Caki2 (cell line): ENCODE results near the gene CDH4. TPM values are rescaled to one million over a fixed set of nuclear protein-coding genes. Genes with fewer than 3 reads are reported as not detected.

ENCODE experiments used
- DNase-seq: peaks from one replicate; pipeline ENCODE4 v3.0.0-alpha.2; 2015; ENCODE audit warnings: low read depth
- in situ Hi-C: cut with HindIII; loops from 2 replicates; pipeline ENCODE4 v1.10.0; 2016; ENCODE audit warnings: low sequenced_read_pairs, low pct_unique_long_range_greater_than_20kb, mixed read lengths
- total RNA-seq: library from RNA; depleted of rRNA; stranded (reverse); fragments of >200 nt; shearing (Covaris generic); gene quantifications from 2 replicates; pipeline ENCODE4 v1.2.3, GENCODE V29; 2014; ENCODE audit warnings: low replicate concordance

Gene CDH4
- total RNA-seq, 1 experiment from 2014 or later: 2.7 TPM

DNA sequence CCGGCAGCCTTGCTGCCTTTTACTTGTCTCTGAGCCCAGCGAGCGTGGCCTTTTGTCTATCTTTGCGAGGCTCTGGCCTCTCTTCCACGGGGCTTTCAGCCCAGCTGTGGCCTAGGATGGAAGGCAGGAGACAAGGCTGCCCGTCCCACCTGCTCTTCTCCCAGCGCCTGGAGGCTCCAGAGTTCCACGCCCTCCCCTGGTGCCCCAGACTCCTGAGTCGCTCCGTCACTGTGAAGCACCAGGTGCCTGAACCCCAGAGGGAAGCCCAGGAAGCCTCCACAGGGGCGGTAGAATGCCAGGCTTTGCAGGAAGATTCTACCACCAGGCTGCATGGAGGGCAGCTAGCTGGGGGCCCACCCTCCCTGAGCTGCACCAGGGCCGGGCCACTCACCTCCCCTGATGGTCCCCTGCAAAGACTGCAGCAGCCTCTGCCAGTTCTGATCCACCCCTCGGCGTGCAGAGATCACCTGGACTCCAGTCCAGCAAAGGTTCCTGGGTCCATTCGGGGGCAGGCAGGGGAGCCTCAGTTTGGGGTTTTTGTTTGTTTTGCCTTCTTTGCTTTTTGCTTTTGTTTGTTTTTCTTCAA lies 384.6 kb downstream of the CDH4 start:
- no peak for DNase-seq
- in situ Hi-C loops: no loop called here

DNA sequence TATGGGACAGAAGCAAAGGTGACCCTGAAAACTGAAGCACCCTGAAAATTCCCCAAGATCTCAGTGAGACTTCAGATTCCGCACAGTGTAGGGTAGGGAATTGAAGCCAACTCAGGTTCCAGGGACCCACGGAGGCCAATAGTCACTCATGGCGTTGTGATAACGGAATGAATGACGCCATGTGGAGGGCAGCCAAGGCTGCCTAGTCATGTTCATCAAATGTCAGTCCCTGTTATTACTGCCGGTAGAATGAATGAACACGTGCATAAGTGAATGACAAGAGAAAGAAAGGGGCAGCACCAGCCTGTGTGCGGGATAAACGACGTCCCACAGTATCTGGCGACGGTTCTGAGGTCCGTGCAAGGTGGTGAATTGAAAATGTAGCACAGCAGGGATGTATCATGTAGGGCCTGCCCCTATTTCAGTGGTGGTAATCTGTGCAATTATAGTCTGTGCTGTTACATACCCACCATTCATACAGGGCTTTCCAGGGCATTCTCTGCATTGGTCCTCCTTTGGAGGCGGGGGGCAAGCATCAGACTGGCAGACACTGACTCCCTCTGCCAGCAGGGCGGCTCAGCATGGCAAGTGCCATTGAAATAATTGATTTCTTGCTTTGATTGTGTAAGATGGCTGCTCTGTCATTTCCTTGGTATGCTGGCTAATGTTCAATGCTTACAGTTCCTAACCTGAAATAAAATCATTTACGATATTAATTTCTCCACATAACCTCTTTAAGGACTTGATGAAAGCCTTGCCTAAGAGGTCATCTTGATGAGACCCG lies 386.9 kb downstream of the CDH4 start:
- in situ Hi-C loops: no loop called here
- no peak for DNase-seq

DNA sequence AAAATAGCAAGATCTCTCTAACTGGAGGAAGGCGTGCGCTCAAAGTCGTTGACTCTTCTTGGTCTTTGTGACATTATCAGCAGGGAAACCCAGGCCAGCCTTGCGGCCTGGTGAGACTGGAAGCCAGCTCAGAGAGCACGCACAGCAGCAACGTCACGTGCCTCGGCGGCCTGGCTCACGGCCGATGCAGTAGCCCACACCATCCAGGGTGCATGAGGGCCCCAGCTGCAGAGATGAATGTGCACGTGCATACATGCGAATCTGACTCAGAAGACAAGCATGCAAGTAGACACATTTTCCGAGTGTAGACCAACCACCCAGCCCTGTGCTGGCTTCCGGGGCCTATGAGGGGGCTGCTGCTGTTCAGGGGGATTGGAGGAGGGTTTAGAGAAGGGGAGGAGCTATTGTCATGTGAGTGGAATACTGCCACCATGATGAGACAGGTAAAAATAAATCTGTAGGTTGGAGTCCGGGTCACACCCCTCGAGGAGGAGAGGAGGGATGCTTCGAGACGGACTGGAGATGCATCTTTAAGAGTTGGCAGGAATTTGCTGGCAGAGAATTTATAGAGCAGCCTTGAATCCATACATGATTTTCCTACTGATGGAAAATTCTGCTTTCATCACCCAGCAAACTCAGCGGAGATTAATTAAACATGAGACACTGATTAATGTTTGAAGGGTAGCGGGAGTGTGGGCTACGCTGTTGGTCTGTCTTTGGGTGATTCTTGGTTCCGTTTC lies 388.2 kb downstream of the CDH4 start:
- in situ Hi-C loops: no loop called here
- no peak for DNase-seq

DNA sequence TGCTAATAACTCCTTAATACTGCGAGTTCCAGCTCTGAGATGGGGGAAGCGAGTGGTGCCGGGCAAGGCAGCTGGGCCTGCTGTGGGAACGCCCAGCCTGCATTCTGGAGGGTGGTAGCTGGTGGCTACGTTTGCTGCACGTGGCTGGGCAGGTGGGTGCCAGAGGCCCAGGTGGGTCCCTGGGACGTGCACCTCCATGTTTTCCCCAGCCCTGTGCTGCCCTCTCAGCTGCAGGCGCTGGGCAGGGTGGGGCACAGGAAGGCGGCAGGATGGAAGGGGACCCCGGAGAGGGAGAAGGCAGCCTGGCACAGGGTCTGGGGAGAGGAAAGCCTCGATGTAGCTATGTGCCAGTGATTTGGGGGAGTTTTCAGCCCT lies 388.8 kb downstream of the CDH4 start:
- in situ Hi-C loops: no loop called here

DNA sequence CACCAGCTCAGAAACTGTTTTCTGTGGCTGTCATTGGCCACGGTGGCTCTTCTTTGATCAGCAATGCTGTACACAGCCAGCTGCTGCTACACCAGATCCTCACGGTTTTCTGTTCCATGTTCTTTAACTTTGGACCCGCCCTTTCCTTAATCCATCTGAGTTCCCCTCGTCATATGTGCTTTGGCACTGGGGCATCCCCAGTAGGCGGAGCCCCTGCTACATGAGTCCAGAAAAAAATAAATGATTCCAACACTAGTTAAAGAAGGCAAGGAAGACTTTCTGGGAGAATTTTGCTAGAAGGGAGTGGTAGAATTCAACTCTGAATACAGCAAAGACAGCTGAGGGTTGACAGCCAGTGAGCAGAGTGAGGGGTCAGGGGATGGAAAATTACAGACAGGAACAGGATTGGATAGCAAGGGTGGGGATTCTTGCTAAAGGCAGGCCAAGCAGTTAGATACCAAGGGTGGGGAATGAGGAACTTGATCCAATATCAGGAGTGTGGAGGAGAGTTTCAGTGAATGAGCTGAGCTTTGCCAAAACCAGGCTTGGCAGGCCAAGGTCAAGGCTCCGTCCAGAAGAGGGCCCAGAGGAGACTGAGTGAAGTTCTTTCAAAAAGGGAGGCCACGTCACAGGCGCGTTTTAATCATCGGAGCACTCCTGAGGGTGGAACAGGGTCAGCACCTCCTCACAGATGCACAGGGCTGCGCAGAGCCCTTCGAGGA lies 391.8 kb downstream of the CDH4 start:
- in situ Hi-C loops: no loop called here
- DNase-seq: no peak

More for the DNA sequence above, 388.8 kb downstream of the CDH4 start:
- DNase-seq: no peak

DNA sequence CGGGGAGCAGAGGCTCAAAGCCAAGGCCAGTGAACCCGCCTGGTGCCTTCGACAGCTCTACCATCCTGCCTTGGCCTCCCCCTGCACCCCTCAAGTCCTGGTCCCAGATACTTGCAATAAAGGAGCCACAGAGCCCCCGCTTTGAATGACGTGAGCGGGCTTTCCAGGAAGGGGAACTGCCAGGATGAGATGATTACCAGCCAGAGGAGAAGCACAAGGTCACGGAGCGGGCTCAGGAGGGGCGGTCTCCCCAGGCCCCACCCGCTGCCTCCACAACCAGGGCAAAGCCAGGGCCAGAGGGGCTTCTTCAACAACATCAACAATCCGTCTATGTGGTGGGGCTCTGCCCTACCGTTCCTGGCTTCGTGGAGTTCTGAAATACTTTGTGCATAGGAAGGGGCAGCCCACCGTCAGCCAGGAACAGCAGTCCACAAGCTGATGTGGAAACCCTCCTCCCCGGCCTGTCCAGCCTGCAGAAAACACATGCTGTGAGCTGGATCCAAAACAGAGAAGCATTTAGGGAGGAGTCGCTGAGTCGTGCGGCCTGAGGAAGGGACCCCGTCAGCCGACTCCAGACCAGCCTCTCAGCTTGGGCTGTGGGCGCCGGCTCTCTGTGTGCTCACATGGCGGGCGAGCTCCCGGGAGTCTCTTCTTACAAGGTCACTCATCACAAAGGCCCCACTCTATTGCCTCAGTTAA lies 392.5 kb downstream of the CDH4 start:
- DNase-seq: no peak
- in situ Hi-C loops: no loop called here

DNA sequence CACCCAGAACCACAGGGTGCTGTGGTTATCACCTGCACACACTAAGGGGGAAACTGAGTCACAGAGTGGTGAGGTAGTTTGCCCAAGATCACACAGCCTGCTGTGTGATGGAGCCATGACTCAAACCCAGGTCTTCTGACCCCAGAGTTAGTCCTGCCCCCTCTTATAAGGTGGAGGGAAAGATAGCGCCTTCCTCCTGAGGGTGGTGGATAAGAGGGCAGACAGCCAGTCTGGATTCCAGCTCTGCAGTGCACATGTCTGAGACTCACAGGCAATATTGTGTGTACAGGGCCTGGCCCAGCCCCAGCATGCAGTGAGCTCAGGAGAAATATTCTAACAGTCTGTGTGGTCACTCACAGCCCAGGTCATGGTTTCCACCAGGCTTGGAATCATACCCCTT lies 393.7 kb downstream of the CDH4 start:
- DNase-seq: no peak
- in situ Hi-C loops: no loop called here

DNA sequence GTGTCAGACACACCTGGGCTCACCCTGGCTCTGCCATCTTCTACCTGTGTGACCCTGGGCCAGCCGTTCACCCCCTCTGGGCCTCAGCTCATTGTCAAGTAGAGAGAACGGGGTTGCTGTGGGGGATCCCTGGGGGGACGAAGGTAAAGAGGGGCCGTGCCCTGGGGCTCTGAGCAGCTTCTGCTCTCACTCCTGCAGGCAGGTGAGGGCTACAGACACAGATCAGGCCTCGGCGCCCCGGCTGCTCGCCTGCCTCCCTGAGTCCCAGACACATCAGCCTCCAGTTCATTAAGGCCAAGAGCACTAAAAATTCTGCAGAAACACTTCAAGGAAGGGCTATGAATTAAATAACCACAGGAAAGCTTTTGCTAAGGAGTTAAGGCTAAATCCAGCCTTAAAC lies 394.4 kb downstream of the CDH4 start:
- in situ Hi-C loops: no loop called here

DNA sequence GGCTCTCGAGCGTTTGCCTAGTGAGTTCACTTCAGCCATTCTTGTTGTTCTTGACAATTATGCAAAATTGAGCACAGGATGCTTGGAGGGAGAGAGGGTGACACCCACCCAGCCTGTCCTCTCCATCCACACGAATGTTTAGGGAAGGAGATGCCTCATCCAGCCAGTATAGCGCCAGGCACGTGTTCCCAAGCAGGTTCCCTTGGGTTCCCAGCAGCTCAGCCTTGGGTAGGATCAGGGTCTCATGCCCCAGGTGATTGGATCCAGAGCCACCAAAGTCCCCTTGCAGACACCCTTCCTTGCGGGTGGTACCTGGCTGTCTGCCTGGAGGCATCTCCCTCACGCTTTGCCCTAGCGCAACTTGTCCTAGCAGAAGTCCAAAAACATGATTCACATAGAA lies 394.9 kb downstream of the CDH4 start:
- DNase-seq: no peak
- in situ Hi-C loops: no loop called here

More for the DNA sequence above, 394.4 kb downstream of the CDH4 start:
- DNase-seq: no peak

DNA sequence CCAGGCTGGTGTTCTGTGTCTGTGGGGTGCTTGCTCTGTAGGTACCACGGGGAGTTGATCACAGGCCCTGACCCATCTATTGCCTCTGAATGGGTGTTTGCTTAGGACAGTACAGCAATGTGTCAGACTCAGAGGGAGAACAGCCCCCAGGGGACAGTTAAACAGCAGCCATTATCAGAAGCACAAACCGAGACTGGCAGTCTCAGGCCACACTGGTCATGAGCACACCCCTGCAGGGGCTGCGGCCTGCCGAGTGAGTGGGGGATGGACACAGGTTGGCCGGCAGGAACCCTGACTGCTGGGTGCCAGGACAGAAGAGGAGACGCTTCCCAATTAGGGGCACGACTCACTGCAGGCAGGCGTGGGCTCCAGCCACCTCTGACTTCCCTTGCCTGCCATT lies 395.6 kb downstream of the CDH4 start:
- no peak for DNase-seq
- in situ Hi-C loops: no loop called here

DNA sequence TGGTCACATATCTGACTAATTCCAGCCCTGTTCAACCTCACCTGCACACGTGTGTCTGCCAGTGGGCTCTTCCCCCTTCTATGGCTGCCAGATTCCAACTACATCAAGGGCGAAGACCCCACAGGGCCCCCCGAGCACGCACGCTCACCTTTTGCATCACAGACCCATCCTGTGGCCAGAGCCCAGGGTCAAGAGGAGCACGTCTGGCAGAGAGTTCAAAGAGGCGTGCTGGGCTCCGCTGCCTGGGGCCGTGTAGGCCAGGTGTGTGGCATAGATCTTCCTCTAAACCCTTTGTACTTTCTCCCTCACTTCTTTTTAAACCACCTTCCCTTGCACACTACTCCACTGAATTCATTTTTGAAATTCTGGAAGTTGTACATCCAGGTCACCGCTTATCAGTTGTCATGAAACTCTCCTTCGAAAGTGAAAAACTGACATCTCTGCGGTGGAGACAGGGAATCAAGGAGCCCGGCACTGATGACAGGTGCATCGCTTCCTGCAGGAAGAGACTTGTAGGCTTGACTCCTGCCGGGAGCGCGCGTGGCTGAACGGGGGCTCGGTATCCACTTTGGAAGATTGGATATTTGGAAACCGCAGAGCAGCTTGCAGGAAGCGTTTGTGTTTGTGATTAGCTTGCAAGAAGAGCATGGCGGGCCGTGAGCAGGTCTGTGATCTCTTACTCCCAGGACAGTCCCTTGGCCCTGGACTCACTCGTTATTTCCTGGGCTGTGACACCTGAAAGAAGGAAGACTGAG lies 397.2 kb downstream of the CDH4 start:
- no peak for DNase-seq
- in situ Hi-C loops: no loop called here

DNA sequence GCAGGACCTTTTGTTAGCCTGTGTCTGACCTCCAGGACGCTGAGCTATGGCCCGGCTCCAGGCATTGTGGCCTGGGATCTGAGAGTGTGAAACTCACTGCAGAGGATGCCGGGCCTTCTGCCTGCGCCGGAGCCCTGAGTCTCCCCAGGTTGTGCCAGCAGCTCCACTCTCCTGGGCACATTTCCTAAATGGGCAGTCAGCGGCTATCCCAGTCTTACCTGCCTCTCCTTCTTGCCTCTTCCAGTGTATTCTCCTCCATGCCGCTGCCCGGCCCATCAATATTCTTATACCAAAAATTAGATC lies 397.8 kb downstream of the CDH4 start:
- in situ Hi-C loops: no loop called here
- no peak for DNase-seq

DNA sequence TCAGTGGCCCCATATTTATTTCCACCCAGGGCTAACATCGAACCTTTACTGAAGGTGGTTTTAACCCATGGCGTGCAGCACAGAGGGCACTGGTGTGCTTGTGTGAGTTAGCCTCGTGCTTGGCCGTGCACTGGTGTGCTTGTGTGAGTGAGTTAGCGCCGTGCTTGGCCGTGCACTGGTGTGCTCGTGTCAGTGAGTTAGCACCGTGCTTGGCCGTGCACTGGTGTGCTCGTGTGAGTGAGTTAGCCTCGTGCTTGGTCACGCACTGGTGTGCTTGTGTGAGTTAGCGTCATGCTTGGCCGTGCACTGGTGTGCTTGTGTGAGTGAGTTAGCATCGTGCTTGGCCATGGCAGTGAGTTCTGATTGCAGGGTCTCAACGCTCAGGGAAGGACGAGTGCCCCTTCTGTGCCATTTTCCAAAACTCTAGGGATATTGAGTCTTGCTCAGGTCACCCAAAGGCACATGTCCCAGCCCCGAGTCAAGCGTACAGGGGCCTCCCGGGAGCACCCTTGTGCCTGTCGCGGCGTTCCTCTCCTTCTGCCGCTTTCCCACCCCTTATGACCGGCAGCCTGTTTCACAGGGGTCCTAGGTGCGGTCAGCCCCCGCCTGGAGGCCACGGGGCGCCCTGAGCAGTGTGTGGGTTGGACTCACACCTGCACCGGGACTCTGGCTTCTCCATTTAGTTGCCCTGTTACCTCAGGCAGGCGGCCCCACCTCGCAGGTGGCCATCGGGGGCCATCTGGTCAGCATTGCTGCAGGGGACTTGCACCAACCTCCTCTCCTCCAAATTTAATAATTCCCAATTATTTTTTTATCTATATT lies 399.1 kb downstream of the CDH4 start:
- no peak for DNase-seq
- in situ Hi-C loops: no loop called here

DNA sequence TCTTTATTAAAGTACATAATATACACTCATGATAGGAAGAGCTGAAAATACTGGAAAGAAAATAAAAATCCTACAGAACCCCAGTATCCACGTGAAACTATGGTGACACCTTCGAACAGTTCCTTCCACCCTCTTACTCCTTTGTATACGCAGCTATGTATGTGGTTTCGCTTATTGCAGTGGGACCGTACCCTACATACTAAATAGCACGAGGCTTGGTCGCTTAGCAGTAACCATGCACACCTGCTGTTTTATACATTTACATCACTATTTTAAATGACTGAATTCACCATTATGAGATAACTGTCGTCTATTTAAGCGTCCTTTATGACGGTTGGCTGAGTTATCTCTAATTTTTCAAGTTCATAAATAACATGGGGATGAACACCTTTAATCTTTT lies 400.1 kb downstream of the CDH4 start:
- in situ Hi-C loops: no loop called here
- no peak for DNase-seq

DNA sequence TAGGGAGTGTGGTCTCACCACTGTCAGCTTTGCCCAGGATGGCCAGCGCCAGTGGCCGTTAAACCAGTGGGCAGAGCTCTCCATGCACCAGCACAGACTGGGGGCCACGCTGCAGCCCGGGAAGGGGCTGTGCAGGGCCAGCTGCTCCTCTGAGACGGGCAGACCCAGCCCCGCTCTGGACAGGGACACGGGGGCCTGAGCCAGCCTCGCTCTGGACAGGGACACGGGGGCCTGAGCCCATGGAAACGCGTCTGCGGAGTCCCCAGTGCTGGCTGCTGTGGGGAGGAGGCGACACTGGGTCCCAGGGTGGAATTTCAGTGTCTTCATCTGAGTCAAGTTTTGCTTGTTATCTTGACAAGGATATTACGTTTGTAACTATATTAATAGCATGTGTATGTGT lies 402.7 kb downstream of the CDH4 start:
- in situ Hi-C loops: no loop called here
- no peak for DNase-seq

DNA sequence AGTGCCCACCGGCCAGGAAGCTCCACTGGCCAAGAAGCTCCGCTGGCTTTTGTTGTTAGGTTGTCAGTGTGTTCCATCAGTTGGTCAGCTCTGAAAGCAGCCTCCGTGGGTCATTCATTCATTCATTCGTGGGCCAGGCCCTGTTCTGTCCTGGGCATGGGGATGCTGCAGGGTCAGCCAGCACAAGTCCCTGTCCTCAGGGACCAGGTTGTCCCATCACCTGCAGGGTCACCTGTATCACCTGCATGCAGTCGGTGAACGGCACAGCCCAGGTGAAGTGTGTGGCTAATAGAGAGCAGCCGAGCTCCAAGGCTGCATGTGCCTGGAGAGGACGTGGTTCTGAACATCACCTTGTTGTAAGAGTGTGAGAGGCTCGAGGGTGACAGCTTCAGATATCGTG lies 403.5 kb downstream of the CDH4 start:
- no peak for DNase-seq
- in situ Hi-C loops: no loop called here

DNA sequence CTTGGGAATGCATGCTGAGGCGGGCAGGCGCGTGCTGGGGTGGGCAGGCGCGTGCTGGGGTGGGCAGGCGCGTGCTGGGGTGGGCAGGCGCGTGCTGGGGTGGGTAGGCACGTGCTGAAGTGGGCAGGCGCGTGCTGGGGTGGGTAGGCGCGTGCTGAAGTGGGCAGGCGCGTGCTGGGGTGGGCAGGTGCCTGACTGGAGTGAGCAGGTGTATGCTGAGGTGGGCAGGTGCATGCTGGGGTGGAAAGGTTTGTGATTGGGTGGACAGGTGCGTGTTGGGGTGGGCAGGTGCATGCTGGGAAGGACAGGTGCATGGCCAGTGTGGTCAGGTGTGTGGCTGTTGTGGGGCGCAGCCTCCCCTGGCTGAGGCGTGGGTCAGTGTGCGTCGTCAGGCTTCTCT lies 404.1 kb downstream of the CDH4 start:
- in situ Hi-C loops: no loop called here
- DNase-seq: no peak
